ENCODE results near the gene RAB6A.
A peak's percentile ranks its signal among the peaks of the same experiment; 100 is the strongest.

The RAB6A gene

GRCh38 chr11:73729594-73730206, 31.2 kb downstream of the RAB6A start:
- peak in 1 of 2 experiments; percentile 20 for DNase-seq (ENCODE audit: low read depth in 1 of 2, low spot score in 1 of 2)
- TF ChIP-seq GABPA (IDR thresholded peaks at IDR 0.05; ENCODE audit: low read depth) (no peak), CTCF (IDR thresholded peaks at IDR 0.05; ENCODE audit: insufficient read depth, low read length) (peak; percentile 12)
- Histone ChIP-seq H3K27ac (replicated peaks) (no peak overlapping the region), H3K27me3 (ENCODE audit: insufficient read depth, poor library complexity, severe bottlenecking) (no peaks in the 10 kb centered on the region), H3K4me3 (replicated peaks; ENCODE audit: insufficient read depth, low read length) (no peak overlapping the region)

GRCh38 chr11:73728000-73728399, 32.9 kb downstream of the RAB6A start:
- Histone ChIP-seq H3K27me3 (ENCODE audit: insufficient read depth, poor library complexity, severe bottlenecking) (no peaks in the 10 kb centered on the region), H3K4me3 (replicated peaks; ENCODE audit: insufficient read depth, low read length) (no peak overlapping the region), H3K27ac (replicated peaks) (no peak overlapping the region)
- no peak for DNase-seq (ENCODE audit: low read depth in 1 of 2, low spot score in 1 of 2)
- no peak for TF ChIP-seq REST (IDR thresholded peaks at IDR 0.05; ENCODE audit: insufficient replicate concordance, low read depth)
- no peak for TF ChIP-seq CTCF (IDR thresholded peaks at IDR 0.05; ENCODE audit: insufficient read depth, low read length)
- TF ChIP-seq POLR2AphosphoS5 (IDR thresholded peaks at IDR 0.05; ENCODE audit: low read depth) = no peak
- no peak for TF ChIP-seq SPI1 (IDR thresholded peaks at IDR 0.05; ENCODE audit: borderline replicate concordance, low read depth)
- TF ChIP-seq GABPA (IDR thresholded peaks at IDR 0.05; ENCODE audit: low read depth) = no peak

- TF ChIP-seq SPI1 (IDR thresholded peaks at IDR 0.05; ENCODE audit: borderline replicate concordance, low read depth) (no peak), GABPA (IDR thresholded peaks at IDR 0.05; ENCODE audit: low read depth) (no peak), REST (IDR thresholded peaks at IDR 0.05; ENCODE audit: insufficient replicate concordance, low read depth) (no peak), CTCF (IDR thresholded peaks at IDR 0.05; ENCODE audit: insufficient read depth, low read length) (no peak), POLR2AphosphoS5 (IDR thresholded peaks at IDR 0.05; ENCODE audit: low read depth) (no peak)
- no peaks in the 10 kb centered on the region for H3K27me3 ChIP-seq (ENCODE audit: insufficient read depth, poor library complexity, severe bottlenecking)
- no peak overlapping the region for H3K4me3 ChIP-seq (replicated peaks; ENCODE audit: insufficient read depth, low read length)
- H3K27ac ChIP-seq (replicated peaks) = no peak overlapping the region
- no peak for DNase-seq (ENCODE audit: low read depth in 1 of 2, low spot score in 1 of 2)
Measured at GRCh38 chr11:73726825-73727224, 34.0 kb downstream of the RAB6A start.

- H3K4me3 ChIP-seq (replicated peaks; ENCODE audit: insufficient read depth, low read length) = no peak overlapping the region
- H3K27me3 ChIP-seq (ENCODE audit: insufficient read depth, poor library complexity, severe bottlenecking) = no peaks in the 10 kb centered on the region
- H3K27ac ChIP-seq (replicated peaks) = no peak overlapping the region
- DNase-seq (ENCODE audit: low read depth in 1 of 2, low spot score in 1 of 2) = no peak
- TF ChIP-seq GABPA (IDR thresholded peaks at IDR 0.05; ENCODE audit: low read depth) (no peak), SPI1 (IDR thresholded peaks at IDR 0.05; ENCODE audit: borderline replicate concordance, low read depth) (no peak), REST (IDR thresholded peaks at IDR 0.05; ENCODE audit: insufficient replicate concordance, low read depth) (no peak), CTCF (IDR thresholded peaks at IDR 0.05; ENCODE audit: insufficient read depth, low read length) (no peak), POLR2AphosphoS5 (IDR thresholded peaks at IDR 0.05; ENCODE audit: low read depth) (no peak)
Measured at GRCh38 chr11:73717136-73717535, 43.7 kb downstream of the RAB6A start.

Data from HL-60 (cell line).